ENCODE measurements around the gene ARHGEF26. TPM values are rescaled to one million over a fixed set of nuclear protein-coding genes. Genes with fewer than 3 reads are reported as not detected.

The ARHGEF26 gene
- total RNA-seq, 4 donors from 2014 or later: 30.6 to 49.3 (median 37.8) TPM

DNA sequence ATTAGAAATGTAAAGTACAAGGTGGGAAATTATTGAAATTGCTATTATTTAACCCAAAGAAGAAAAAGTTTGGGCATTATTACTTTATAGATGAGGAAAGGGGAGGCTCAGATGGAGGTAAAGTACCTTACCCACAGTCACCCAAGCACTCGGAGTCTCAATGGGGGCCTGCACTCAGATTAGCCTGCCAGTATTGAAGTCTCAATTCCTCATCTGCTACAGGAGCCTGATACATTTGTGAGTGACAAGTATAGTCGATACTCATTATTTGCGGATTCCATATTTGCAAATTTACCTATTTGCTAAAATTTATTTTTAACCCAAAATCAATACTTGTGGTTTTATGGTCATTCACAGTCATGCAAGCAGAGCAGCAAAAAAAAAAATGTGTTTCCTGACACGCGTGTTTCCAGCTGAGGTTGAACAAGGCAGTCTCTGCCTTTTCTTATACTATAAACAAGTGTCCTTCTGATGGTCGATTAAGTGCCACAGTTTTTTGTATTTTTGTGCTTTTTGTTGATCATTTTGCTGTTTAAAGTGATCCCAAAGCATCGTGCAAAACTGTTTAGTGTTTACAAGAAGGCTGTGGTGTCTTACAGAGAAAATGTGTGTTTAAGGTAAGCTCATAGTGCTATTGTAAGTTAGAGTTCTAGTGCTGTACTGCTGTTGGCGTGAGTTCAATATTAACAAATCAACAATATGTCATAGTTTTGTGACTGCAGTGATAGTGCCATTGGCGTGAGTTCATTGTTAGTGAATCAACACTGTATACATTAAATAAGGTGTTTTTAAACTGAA, 48.0 kb downstream of the ARHGEF26 start:
- 89% methylated on average over 9 of the region's 9 CpGs for WGBS
- H3K27me3 ChIP-seq: no peaks in the 10 kb centered on the region
- no peak for DNase-seq (ENCODE audit: low spot score in 2 of 2)
- no peak overlapping the region for H3K27ac ChIP-seq
- H3K9me3 ChIP-seq: no peaks in the 10 kb centered on the region
- no peak overlapping the region for H3K4me3 ChIP-seq
- no peaks in the 10 kb centered on the region for H3K36me3 ChIP-seq
- no peaks in the 10 kb centered on the region for H3K4me1 ChIP-seq
- TF ChIP-seq POLR2A (IDR thresholded peaks at IDR 0.05) (no peak), POLR2AphosphoS5 (IDR thresholded peaks at IDR 0.05) (no peak), EP300 (IDR thresholded peaks at IDR 0.05) (no peak)
- TF ChIP-seq, protein P1, sequence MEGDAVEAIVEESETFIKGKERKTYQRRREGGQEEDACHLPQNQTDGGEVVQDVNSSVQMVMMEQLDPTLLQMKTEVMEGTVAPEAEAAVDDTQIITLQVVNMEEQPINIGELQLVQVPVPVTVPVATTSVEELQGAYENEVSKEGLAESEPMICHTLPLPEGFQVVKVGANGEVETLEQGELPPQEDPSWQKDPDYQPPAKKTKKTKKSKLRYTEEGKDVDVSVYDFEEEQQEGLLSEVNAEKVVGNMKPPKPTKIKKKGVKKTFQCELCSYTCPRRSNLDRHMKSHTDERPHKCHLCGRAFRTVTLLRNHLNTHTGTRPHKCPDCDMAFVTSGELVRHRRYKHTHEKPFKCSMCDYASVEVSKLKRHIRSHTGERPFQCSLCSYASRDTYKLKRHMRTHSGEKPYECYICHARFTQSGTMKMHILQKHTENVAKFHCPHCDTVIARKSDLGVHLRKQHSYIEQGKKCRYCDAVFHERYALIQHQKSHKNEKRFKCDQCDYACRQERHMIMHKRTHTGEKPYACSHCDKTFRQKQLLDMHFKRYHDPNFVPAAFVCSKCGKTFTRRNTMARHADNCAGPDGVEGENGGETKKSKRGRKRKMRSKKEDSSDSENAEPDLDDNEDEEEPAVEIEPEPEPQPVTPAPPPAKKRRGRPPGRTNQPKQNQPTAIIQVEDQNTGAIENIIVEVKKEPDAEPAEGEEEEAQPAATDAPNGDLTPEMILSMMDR (IDR thresholded peaks at IDR 0.05): no peak

DNA sequence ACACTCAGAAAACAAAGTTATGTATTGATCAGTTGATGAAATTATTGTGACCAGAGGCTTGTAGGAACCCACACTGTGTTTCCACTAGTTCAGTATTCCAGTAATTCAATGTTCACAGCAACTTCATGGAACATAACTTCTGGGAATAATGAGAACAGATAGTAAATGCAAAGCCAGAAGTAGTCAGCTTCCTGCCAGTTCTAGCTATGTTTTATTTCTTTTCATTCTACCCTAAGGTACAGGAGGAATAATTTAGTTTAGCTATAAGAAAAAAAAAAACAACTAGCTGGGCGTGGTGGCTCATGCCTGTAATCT, 48.6 kb downstream of the ARHGEF26 start:
- Histone ChIP-seq H3K9me3 (no peaks in the 10 kb centered on the region), H3K27me3 (no peaks in the 10 kb centered on the region), H3K4me1 (no peaks in the 10 kb centered on the region), H3K27ac (no peak overlapping the region), H3K4me3 (no peak overlapping the region), H3K36me3 (no peaks in the 10 kb centered on the region)
- 94% methylated on average over 1 of the region's 1 CpG for WGBS
- DNase-seq (ENCODE audit: low spot score in 2 of 2): no peak
- TF ChIP-seq, protein P1 (IDR thresholded peaks at IDR 0.05): no peak
- TF ChIP-seq POLR2AphosphoS5 (IDR thresholded peaks at IDR 0.05) (no peak), POLR2A (IDR thresholded peaks at IDR 0.05) (no peak), EP300 (IDR thresholded peaks at IDR 0.05) (no peak)

DNA sequence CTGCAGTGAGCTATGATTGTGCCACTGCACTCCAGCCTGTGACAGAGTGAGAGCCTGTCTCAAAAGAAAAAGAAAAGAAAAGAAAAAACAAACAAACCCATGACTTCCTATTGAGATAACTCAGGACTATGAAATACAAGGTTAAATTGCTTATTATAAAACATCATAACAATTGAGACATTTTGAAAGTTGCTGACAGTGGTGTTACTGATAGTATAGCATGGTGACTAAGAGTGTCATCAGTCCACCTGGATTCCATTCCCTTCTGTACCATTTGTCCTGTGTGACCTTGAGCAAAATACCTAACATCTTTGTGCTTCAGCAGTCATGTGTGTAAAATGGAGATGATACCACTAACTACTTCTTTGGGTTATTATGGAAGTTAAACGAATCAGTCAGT, 49.1 kb downstream of the ARHGEF26 start:
- no peak overlapping the region for H3K4me3 ChIP-seq

DNA sequence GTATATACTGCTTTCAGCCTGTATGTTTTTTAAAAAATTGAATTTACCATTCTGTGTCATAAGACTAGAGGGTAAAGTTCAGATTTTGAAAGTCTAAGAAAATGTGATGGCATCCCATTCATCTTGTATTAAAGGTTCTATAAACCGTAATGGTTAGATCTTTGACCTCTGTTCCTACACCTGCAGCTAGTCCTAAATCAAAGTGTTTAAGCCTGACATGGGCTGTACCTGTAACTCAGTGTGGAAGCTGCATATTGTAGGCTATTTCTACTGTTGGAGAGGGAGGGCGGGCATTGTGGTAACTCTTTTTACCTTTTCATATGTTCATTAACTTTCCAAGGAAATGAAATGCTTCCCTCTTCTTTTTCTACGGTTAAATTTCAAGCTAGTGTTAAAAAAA, 53.9 kb downstream of the ARHGEF26 start:
- Histone ChIP-seq H3K4me1 (no peaks in the 10 kb centered on the region), H3K9me3 (no peaks in the 10 kb centered on the region), H3K27ac (no peak overlapping the region), H3K36me3 (no peaks in the 10 kb centered on the region), H3K4me3 (no peak overlapping the region), H3K27me3 (no peaks in the 10 kb centered on the region)
- DNase-seq (ENCODE audit: low spot score in 2 of 2): no peak
- TF ChIP-seq, protein P1 (IDR thresholded peaks at IDR 0.05): no peak
- no peak for TF ChIP-seq POLR2A (IDR thresholded peaks at IDR 0.05)
- TF ChIP-seq EP300 (IDR thresholded peaks at IDR 0.05): no peak
- no peak for TF ChIP-seq POLR2AphosphoS5 (IDR thresholded peaks at IDR 0.05)
- 87% methylated on average over 3 of the region's 3 CpGs for WGBS

More for the DNA sequence above, 49.1 kb downstream of the ARHGEF26 start:
- TF ChIP-seq, protein P1 (IDR thresholded peaks at IDR 0.05): no peak
- TF ChIP-seq POLR2A (IDR thresholded peaks at IDR 0.05) (no peak), POLR2AphosphoS5 (IDR thresholded peaks at IDR 0.05) (no peak), EP300 (IDR thresholded peaks at IDR 0.05) (no peak)
- no peaks in the 10 kb centered on the region for H3K27me3 ChIP-seq
- no peak overlapping the region for H3K27ac ChIP-seq
- H3K36me3 ChIP-seq: no peaks in the 10 kb centered on the region
- no peaks in the 10 kb centered on the region for H3K4me1 ChIP-seq
- DNase-seq (ENCODE audit: low spot score in 2 of 2): no peak
- no peaks in the 10 kb centered on the region for H3K9me3 ChIP-seq
- WGBS: 90% methylated on average over 1 of the region's 1 CpG

DNA sequence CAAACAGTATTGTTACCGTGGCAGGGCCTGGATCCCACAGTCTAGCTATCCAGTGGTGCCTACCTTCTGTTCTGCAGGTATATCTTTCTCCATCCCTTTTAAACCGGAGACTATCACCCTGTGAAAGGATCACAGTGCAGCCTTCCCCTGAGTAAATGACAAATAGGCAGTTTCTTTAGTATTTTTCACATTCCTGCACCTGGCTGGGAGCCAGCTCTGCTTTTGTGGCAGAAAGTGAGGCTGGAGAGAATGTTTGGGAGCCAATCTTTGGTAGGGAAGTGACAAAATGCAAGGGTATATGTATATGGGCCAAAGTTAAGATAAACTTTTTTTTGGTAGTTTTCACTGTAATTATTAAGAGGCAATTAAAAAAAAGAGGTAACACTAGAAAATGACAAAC, 54.8 kb downstream of the ARHGEF26 start:
- Histone ChIP-seq H3K4me1 (no peaks in the 10 kb centered on the region), H3K4me3 (no peak overlapping the region), H3K27ac (no peak overlapping the region), H3K36me3 (no peaks in the 10 kb centered on the region), H3K27me3 (no peaks in the 10 kb centered on the region), H3K9me3 (no peaks in the 10 kb centered on the region)
- DNase-seq (ENCODE audit: low spot score in 2 of 2): no peak
- WGBS: 75% methylated on average over 2 of the region's 2 CpGs
- TF ChIP-seq, protein P1 (IDR thresholded peaks at IDR 0.05): no peak
- TF ChIP-seq POLR2A (IDR thresholded peaks at IDR 0.05): no peak
